GM12892 (cell line): Measurements from ENCODE around the gene DYRK1A.

Source experiments
- POLR2A ChIP-seq: IDR thresholded peaks from 2 replicates; pipeline ENCODE4 v1.6.1; 2011; ENCODE audit warnings: low read depth, low read length, control low read depth
- POLR2AphosphoS5 ChIP-seq: IDR thresholded peaks from 2 replicates; pipeline ENCODE4 v1.6.1; 2011; ENCODE audit warnings: low read depth, low read length, control low read depth

DNA sequence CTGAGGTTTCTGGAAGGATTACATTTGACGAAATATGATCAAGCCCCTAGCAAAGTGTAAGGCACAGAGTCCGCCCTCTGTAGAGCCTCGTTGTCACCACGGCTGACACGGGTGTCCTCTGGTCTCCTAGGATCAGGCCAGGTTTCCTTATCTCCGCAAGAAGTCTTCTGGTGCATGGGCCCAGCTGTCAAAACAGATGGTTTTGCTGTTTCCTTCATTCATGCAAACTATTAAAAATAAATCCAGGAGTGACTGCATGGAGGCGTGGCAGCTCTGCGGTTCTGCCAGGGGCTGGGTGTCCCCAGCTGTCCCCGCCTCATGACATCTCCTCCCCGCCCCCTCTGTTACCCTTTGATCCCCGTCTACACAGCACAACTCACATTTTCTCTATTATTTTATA is 209.0 kb downstream of the DYRK1A start:
- TF ChIP-seq POLR2AphosphoS5 (no peak), POLR2A (no peak)
